ENCODE data around the gene PLAU.

PLAU gene

DNA sequence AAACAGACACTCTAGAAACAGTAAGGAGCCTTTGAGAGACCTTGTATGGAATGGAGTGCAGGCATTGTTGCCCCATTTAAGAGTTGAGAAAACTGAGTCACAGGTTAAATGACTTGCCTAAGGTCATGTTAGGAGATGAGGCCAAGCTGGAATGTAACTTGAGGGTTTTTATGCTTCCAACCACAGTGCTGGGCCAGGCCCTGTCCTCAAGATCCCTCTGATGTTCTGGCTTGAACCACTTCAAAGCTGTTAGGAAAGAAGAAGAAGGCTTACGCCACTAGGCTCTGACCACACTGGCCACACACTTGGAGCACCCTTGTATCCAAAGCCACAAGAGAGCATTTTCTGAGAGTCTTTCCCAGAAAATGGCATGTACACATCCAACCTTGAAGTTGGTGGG is 42.7 kb downstream of the PLAU start:
- H3K4me3 ChIP-seq (ENCODE audit: insufficient read depth in 1 of 2, low read depth in 1 of 2, low read length in 2 of 2): no peak overlapping the region
- H2BK15ac ChIP-seq (ENCODE audit: low read depth, poor library complexity, severe bottlenecking): no peak overlapping the region
- no peaks in the 10 kb centered on the region for H3K9me3 ChIP-seq (ENCODE audit: control insufficient read depth, low read length)
- H3K36me3 ChIP-seq (ENCODE audit: control insufficient read depth in 1 of 2, insufficient read depth in 2 of 2, low read depth in 1 of 2, low read length in 2 of 2): no peaks in the 10 kb centered on the region
- peak; percentile 97 for DNase-seq
- no peak overlapping the region for H3K18ac ChIP-seq (ENCODE audit: low read depth in 1 of 2, low read length in 2 of 2)
- H4K91ac ChIP-seq (ENCODE audit: low read length): no peak overlapping the region
- no peaks in the 10 kb centered on the region for H3K27me3 ChIP-seq (ENCODE audit: control insufficient read depth in 1 of 2, insufficient read depth in 1 of 2, low read length in 2 of 2)
- no peak overlapping the region for H3K23ac ChIP-seq (ENCODE audit: low read length in 2 of 2)
- no peak overlapping the region for H3K9ac ChIP-seq (ENCODE audit: low read length)
- H3K4ac ChIP-seq (ENCODE audit: low read depth in 1 of 2, low read length in 2 of 2): no peak overlapping the region
- H3K14ac ChIP-seq (ENCODE audit: low read length in 2 of 2): no peak overlapping the region
- H2AK5ac ChIP-seq (ENCODE audit: low read length, severe bottlenecking): no peak overlapping the region
- no peaks in the 10 kb centered on the region for H3K79me1 ChIP-seq (replicated peaks; ENCODE audit: low read length, poor library complexity, severe bottlenecking)
- no peak overlapping the region for H2BK120ac ChIP-seq (ENCODE audit: low read depth, low read length)
- H3K4me1 ChIP-seq (ENCODE audit: control insufficient read depth, insufficient read depth, low read depth, low read length): peaks cover 11% of the 10 kb centered on the region
- no peak overlapping the region for H3K4me2 ChIP-seq (ENCODE audit: low read length, poor library complexity, severe bottlenecking)
- no peak overlapping the region for H2BK5ac ChIP-seq (ENCODE audit: low read depth, low read length, poor library complexity, severe bottlenecking)
- no peak overlapping the region for H4K8ac ChIP-seq (ENCODE audit: low read length)
- H2BK12ac ChIP-seq (ENCODE audit: low read length in 2 of 2): peak overlapping the region in 1 of 2 experiments; percentile 43
- no CpG with 5 or more reads among the region's 1 CpG for WGBS
- no peak overlapping the region for H2AFZ ChIP-seq (ENCODE audit: low read depth, low read length)
- H3K27ac ChIP-seq (ENCODE audit: low read length, poor library complexity, severe bottlenecking): no peak overlapping the region

GRCh38 chr10:73954737-73955136 is 43.8 kb downstream of the PLAU start:
- no peaks in the 10 kb centered on the region for H3K36me3 ChIP-seq (ENCODE audit: control insufficient read depth in 1 of 2, insufficient read depth in 2 of 2, low read depth in 1 of 2, low read length in 2 of 2)
- no peak overlapping the region for H2BK15ac ChIP-seq (ENCODE audit: low read depth, poor library complexity, severe bottlenecking)
- H3K23ac ChIP-seq (ENCODE audit: low read length in 2 of 2): no peak overlapping the region
- no peak overlapping the region for H2BK5ac ChIP-seq (ENCODE audit: low read depth, low read length, poor library complexity, severe bottlenecking)
- H3K79me1 ChIP-seq (replicated peaks; ENCODE audit: low read length, poor library complexity, severe bottlenecking): no peaks in the 10 kb centered on the region
- WGBS: no CpG with 5 or more reads among the region's 2 CpGs
- no peak for DNase-seq
- H3K4me2 ChIP-seq (ENCODE audit: low read length, poor library complexity, severe bottlenecking): no peak overlapping the region
- no peak overlapping the region for H4K91ac ChIP-seq (ENCODE audit: low read length)
- no peak overlapping the region for H3K14ac ChIP-seq (ENCODE audit: low read length in 2 of 2)
- H3K4me3 ChIP-seq (ENCODE audit: insufficient read depth in 1 of 2, low read depth in 1 of 2, low read length in 2 of 2): no peak overlapping the region
- no peak overlapping the region for H3K27ac ChIP-seq (ENCODE audit: low read length, poor library complexity, severe bottlenecking)
- no peak overlapping the region for H2AK5ac ChIP-seq (ENCODE audit: low read length, severe bottlenecking)
- no peak overlapping the region for H3K9ac ChIP-seq (ENCODE audit: low read length)
- no peak overlapping the region for H3K18ac ChIP-seq (ENCODE audit: low read depth in 1 of 2, low read length in 2 of 2)
- no peaks in the 10 kb centered on the region for H3K27me3 ChIP-seq (ENCODE audit: control insufficient read depth in 1 of 2, insufficient read depth in 1 of 2, low read length in 2 of 2)
- no peak overlapping the region for H4K8ac ChIP-seq (ENCODE audit: low read length)
- H3K9me3 ChIP-seq (ENCODE audit: control insufficient read depth, low read length): no peaks in the 10 kb centered on the region
- no peak overlapping the region for H2BK120ac ChIP-seq (ENCODE audit: low read depth, low read length)
- H3K4ac ChIP-seq (ENCODE audit: low read depth in 1 of 2, low read length in 2 of 2): no peak overlapping the region
- no peak overlapping the region for H2BK12ac ChIP-seq (ENCODE audit: low read length in 2 of 2)
- H2AFZ ChIP-seq (ENCODE audit: low read depth, low read length): no peak overlapping the region
- H3K4me1 ChIP-seq (ENCODE audit: control insufficient read depth, insufficient read depth, low read depth, low read length): peaks cover 11% of the 10 kb centered on the region

DNA sequence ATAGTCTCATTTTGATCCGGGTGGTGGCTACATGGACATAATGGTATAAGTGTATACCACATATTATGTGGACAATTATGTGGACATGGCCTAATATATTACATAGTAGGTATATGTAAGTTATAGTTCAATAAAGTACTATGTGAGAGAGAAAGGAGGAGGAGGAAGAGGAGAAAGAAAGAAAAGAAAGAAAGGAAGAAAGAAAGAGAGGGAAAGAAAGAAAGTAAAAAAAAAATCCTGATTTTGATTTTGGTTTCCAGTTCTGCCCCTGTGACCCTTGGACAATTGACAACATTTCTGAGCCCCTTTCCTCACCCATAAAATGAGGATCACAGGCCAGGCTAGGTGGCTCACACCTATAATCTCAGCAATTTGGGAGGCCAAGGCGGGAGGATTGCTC is 44.8 kb downstream of the PLAU start:
- 100% methylated on average over 2 of the region's 2 CpGs for WGBS

DNA sequence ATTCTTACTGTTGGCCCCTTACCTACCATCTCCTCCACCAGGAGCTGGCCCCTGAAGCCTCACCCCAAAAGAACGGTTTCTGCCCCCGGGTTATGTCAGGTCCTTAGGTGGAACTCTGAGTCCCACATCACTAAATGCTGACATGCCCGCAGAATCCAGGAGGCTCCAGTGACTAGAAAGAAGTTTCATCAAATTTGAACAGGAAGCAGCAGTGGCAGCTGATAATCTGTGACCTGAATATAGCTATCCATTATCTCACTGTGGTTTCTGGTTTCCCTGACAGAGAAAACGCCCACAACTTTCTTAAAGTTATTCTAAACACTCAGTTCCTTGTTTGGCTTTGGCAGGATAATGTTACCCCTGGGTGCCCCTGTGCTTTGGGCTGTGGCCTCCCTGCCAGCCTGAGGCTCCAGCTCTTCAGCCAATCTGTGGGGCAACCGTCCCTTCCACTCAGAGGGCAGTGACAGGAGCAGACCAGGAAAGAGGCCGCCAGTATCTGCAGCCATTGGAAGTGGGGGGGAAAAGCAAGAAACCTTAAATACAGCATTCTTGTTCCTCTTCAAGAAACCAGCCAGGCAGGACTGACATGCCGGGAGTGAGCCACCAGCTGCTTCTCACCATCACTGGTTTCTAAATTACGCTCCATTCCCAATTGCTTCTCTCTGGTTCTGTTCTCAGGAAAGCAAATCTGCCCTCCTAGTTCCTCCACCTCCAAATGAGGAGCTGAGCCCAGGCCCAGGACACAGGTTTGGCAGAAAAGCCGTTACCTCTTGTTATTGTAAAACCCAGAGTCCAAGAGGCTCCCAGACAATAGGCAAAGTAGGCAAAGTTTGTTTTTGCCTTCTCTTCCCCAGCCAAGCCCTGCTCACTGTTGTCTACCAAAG is 45.8 kb downstream of the PLAU start:
- Histone ChIP-seq H3K27ac (ENCODE audit: low read length, poor library complexity, severe bottlenecking) (peak overlapping the region; percentile 65), H3K4me1 (ENCODE audit: control insufficient read depth, insufficient read depth, low read depth, low read length) (peaks cover 9% of the 10 kb centered on the region), H3K14ac (ENCODE audit: low read length in 2 of 2) (no peak overlapping the region), H3K23ac (ENCODE audit: low read length in 2 of 2) (no peak overlapping the region), H3K18ac (ENCODE audit: low read depth in 1 of 2, low read length in 2 of 2) (peak overlapping the region; percentile 49 to 88), H2BK12ac (ENCODE audit: low read length in 2 of 2) (peak overlapping the region in 1 of 2 experiments; percentile 40), H3K4me3 (ENCODE audit: insufficient read depth in 1 of 2, low read depth in 1 of 2, low read length in 2 of 2) (no peak overlapping the region), H4K8ac (ENCODE audit: low read length) (peak overlapping the region; percentile 19), H4K91ac (ENCODE audit: low read length) (peak overlapping the region; percentile 76), H3K27me3 (ENCODE audit: control insufficient read depth in 1 of 2, insufficient read depth in 1 of 2, low read length in 2 of 2) (no peaks in the 10 kb centered on the region), H3K36me3 (ENCODE audit: control insufficient read depth in 1 of 2, insufficient read depth in 2 of 2, low read depth in 1 of 2, low read length in 2 of 2) (no peaks in the 10 kb centered on the region), H2AFZ (ENCODE audit: low read depth, low read length) (no peak overlapping the region), H3K9ac (ENCODE audit: low read length) (no peak overlapping the region), H3K4me2 (ENCODE audit: low read length, poor library complexity, severe bottlenecking) (peak overlapping the region; percentile 17), H2BK120ac (ENCODE audit: low read depth, low read length) (peak overlapping the region; percentile 75), H2BK5ac (ENCODE audit: low read depth, low read length, poor library complexity, severe bottlenecking) (no peak overlapping the region), H3K9me3 (ENCODE audit: control insufficient read depth, low read length) (no peaks in the 10 kb centered on the region), H2BK15ac (ENCODE audit: low read depth, poor library complexity, severe bottlenecking) (no peak overlapping the region), H3K4ac (ENCODE audit: low read depth in 1 of 2, low read length in 2 of 2) (peak overlapping the region in 1 of 2 experiments; percentile 22), H2AK5ac (ENCODE audit: low read length, severe bottlenecking) (peak overlapping the region; percentile 7), H3K79me1 (replicated peaks; ENCODE audit: low read length, poor library complexity, severe bottlenecking) (no peaks in the 10 kb centered on the region)
- WGBS: 36% methylated on average over 8 of the region's 9 CpGs
- DNase-seq: peak; percentile 61

More for the DNA sequence above, 44.8 kb downstream of the PLAU start:
- peaks cover 9% of the 10 kb centered on the region for H3K4me1 ChIP-seq (ENCODE audit: control insufficient read depth, insufficient read depth, low read depth, low read length)
- no peaks in the 10 kb centered on the region for H3K27me3 ChIP-seq (ENCODE audit: control insufficient read depth in 1 of 2, insufficient read depth in 1 of 2, low read length in 2 of 2)
- H2AFZ ChIP-seq (ENCODE audit: low read depth, low read length): no peak overlapping the region
- peak overlapping the region; percentile 79 for H4K8ac ChIP-seq (ENCODE audit: low read length)
- no peak overlapping the region for H3K4me3 ChIP-seq (ENCODE audit: insufficient read depth in 1 of 2, low read depth in 1 of 2, low read length in 2 of 2)
- H2BK5ac ChIP-seq (ENCODE audit: low read depth, low read length, poor library complexity, severe bottlenecking): no peak overlapping the region
- peak overlapping the region in 1 of 2 experiments; percentile 61 for H3K18ac ChIP-seq (ENCODE audit: low read depth in 1 of 2, low read length in 2 of 2)
- H3K79me1 ChIP-seq (replicated peaks; ENCODE audit: low read length, poor library complexity, severe bottlenecking): no peaks in the 10 kb centered on the region
- H3K4me2 ChIP-seq (ENCODE audit: low read length, poor library complexity, severe bottlenecking): no peak overlapping the region
- no peak overlapping the region for H3K9ac ChIP-seq (ENCODE audit: low read length)
- no peak overlapping the region for H3K27ac ChIP-seq (ENCODE audit: low read length, poor library complexity, severe bottlenecking)
- no peak overlapping the region for H4K91ac ChIP-seq (ENCODE audit: low read length)
- H2BK120ac ChIP-seq (ENCODE audit: low read depth, low read length): no peak overlapping the region
- no peak overlapping the region for H3K14ac ChIP-seq (ENCODE audit: low read length in 2 of 2)
- H2BK12ac ChIP-seq (ENCODE audit: low read length in 2 of 2): peak overlapping the region in 1 of 2 experiments; percentile 51
- H3K9me3 ChIP-seq (ENCODE audit: control insufficient read depth, low read length): no peaks in the 10 kb centered on the region
- H2AK5ac ChIP-seq (ENCODE audit: low read length, severe bottlenecking): no peak overlapping the region
- DNase-seq: no peak
- H3K36me3 ChIP-seq (ENCODE audit: control insufficient read depth in 1 of 2, insufficient read depth in 2 of 2, low read depth in 1 of 2, low read length in 2 of 2): no peaks in the 10 kb centered on the region
- H3K4ac ChIP-seq (ENCODE audit: low read depth in 1 of 2, low read length in 2 of 2): no peak overlapping the region
- no peak overlapping the region for H3K23ac ChIP-seq (ENCODE audit: low read length in 2 of 2)
- H2BK15ac ChIP-seq (ENCODE audit: low read depth, poor library complexity, severe bottlenecking): peak overlapping the region; percentile 62
